Activated naive CD4-positive, alpha-beta T cell treated with anti-CD3 and anti-CD28 coated beads, Interleukin-2, amount 50 U/mL, for 72 hours (primary cell): Measurements from ENCODE around the gene IL17REL. TPM values are rescaled to one million over a fixed set of nuclear protein-coding genes. Genes with fewer than 3 reads are reported as not detected.
"Not testable (repeated sequence)": the region's sequence is repeated elsewhere in the genome, so short reads cannot be mapped to it uniquely, and the experiment has no call there.

Experiments
- ATAC-seq, 2 donors: fragments of 150-1000 bp; cut with Tn5 transposase; 2 replicates each; pipeline ENCODE4 v1.10.0; 2021; ENCODE audit warnings: mild to moderate bottlenecking in 2 of 2, moderate library complexity in 2 of 2
- DNase-seq, 2 donors: peaks; one replicate each; pipeline ENCODE4 v3.0.0; 2021 to 2022; ENCODE audit warnings: low spot score in 2 of 2
- H3K27ac Mint-ChIP-seq, 2 donors: one replicate each; pipeline ENCODE4 v1.8.0; 2022; ENCODE audit warnings: mild to moderate bottlenecking in 2 of 2, mixed read lengths in 2 of 2
- H3K36me3 Mint-ChIP-seq, 2 donors: one replicate each; pipeline ENCODE4 v1.8.0; 2022; ENCODE audit warnings: mixed read lengths in 2 of 2
- H3K9me3 Mint-ChIP-seq, 2 donors: one replicate each; pipeline ENCODE4 v1.8.0; 2022; ENCODE audit warnings: mixed read lengths in 2 of 2
- total RNA-seq, 2 donors: library from RNA; stranded (reverse); gene quantifications; one replicate each; pipeline ENCODE4 v1.2.3, GENCODE V29; 2022

Gene IL17REL
- total RNA-seq, 2 donors from 2014 or later = 0.11 to 0.12 TPM

DNA sequence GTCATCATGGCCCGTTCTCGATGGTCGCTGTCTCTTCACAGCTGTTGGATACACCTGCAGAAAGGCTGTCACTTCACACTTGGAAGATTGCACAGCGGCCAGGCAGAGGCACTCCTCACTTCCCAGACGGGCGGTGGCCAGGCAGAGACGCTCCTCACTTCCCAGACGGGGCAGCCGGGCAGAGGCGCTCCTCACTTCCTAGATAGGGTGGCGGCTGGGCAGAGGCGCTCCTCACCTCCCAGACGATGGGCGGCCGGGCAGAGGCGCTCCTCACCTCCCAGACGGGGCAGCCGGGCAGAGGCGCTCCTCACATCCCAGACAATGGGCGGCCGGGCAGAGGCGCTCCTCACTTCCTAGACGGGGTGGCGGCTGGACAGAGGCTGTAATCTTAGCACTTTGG is 22.7 kb downstream of the IL17REL start:
- Mint-ChIP-seq H3K36me3 (peaks cover 12 to 31% of the 10 kb centered on the region in 2 donors), H3K9me3 (peaks cover 22 to 44% of the 10 kb centered on the region in 2 donors)
- H3K27ac Mint-ChIP-seq, DNase-seq, ATAC-seq: not testable (repeated sequence)

DNA sequence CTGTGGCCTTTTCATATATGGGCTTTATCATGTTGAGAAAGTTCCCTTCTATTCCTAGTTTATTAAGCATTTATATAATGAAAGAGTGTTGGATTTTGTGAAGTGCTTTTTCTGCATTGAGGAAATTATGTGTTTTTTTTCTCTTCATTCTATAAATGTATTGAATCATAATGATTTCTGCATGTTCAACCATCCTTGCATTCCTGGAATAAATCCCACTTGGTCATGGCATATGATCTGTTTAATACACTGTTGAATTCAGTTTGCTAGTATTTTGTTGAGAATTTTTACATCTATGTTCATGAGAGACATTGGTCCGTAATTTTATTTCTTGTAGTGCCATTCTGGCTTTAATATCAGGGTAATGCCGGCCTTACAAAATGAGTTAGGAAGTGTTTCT is 26.2 kb downstream of the IL17REL start:
- Mint-ChIP-seq H3K27ac (no peak overlapping the region), H3K36me3 (peaks cover 18 to 41% of the 10 kb centered on the region in 2 donors), H3K9me3 (peaks cover 22 to 40% of the 10 kb centered on the region in 2 donors)
- DNase-seq (no peak), ATAC-seq (no peak)

DNA sequence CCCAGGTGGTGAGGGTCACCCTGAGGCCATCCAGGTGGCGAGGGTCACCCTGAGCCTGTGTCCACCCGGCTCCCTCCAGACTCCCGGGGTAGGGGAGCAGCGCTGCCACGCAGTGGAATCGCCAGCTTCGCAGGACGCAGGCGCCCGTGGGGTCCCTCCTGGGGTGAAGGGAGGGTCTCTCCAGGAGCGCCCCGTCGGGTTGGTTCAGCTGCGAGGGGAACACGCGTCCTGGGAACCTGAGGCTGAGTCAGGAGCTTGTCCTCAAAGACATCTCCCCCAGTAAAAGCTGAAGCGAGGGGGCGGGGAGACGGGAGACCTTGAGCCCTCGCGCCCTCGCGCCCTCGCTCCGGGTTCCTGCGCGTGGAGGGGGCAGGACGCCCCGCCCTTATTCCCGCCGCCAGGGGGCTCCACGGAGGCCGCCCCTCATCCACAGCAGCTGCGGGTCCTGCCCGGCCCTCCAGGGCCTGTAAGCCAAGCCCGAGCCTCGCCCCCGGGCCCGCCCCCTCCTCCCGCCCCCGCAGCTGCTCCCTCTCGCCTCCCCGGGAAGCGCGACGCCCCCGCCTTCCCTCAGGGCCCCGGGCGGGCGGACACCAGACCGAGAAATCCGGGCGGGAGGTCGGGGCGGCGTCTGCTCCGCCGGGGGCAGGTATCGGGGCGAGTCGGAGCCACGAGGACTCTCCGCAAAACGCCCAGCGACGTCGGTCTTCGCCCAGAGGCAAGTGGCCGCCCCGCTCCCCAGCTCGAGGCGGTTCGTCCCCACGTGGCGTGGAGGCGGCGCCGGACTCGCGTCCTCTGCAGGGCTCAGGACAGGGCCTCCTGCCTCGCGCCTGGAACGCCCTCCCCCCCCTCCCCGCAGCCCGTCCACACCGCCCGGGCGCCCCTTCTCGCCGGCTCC is 29.2 kb downstream of the IL17REL start:
- DNase-seq (no peak), ATAC-seq (peak; percentile 13 to 29)
- Mint-ChIP-seq H3K9me3 (peaks cover 20 to 33% of the 10 kb centered on the region in 2 donors), H3K27ac (no peak overlapping the region), H3K36me3 (peaks cover 23 to 49% of the 10 kb centered on the region in 2 donors)

DNA sequence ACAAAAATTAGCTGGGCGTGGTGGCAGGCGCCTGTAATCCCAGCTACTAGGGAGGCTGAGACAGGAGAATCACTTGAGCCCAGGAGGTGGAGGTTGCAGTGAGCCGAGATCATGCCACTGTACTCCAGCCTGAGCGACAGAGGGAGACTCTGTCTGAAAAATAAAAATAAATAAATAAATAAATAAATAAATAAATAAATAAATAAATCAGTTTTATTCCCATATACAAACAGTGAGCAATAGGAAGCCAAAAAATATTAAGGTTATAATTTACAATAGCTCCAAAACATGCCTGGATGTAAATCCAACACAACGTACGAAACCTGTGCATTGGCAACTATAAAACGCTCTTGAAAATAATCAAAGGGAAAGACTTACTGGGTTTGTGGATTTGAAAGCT is 30.8 kb downstream of the IL17REL start:
- ATAC-seq, DNase-seq, H3K27ac Mint-ChIP-seq: not testable (repeated sequence)
- Mint-ChIP-seq H3K9me3 (peaks cover 19 to 31% of the 10 kb centered on the region in 2 donors), H3K36me3 (peaks cover 23 to 51% of the 10 kb centered on the region in 2 donors)

DNA sequence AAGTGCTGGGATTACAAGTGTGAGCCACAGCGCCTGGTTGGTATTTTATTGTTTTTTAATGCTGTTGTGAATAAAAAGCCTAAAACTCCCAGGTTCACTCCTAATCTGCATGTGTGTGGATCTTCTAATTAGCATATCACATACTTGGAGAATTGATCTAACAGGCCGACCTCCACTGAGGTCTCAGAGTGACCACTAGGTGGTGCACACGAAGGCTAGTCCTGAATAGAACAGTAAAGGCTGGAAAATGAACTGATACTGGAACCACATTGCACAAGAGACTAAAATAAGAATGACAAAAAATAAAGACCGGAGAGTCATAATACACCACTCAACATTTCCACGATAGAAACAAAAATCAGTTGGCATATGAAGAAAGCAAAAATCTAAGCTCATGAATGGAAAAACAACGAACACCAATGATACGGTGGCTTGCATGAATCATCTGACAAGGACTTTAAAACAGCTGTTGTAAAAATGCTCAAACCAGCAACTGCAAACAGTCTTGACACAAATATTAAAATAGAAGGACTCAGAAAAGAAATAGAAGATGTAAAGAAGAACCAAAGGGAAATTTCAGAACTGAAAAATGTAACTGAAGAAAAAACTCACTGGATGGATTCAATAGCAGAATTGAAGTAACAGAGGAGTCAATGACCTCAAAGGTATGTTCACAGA is 32.8 kb downstream of the IL17REL start:
- H3K9me3 Mint-ChIP-seq = peaks cover 12 to 13% of the 10 kb centered on the region in 2 donors
- peak; percentile 22 to 52 for ATAC-seq
- peaks cover 15 to 40% of the 10 kb centered on the region in 2 donors for H3K36me3 Mint-ChIP-seq
- DNase-seq = peak; percentile 33 to 58
- H3K27ac Mint-ChIP-seq = peak overlapping the region; percentile 3 to 86

DNA sequence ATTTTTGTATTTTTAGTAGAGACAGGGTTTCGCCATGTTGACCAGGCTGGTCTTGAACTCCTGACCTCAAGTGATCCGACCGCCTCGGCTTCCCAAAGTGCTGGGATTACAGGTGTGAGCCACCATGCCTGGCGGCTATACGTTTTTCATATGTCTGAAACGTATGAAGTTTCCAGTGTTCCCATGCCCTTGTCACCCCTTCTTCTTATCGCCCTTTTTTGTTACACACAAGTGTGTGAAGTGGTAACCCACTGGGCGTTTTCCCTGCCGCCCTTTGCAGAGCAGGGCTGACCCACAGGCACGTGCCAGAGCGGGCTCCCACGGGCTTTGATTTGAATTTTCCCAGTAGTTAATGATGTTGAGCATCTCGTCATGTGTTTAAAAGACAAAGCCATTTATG is 35.0 kb downstream of the IL17REL start:
- ATAC-seq (no peak), DNase-seq (peak; percentile 1 to 53)
- H3K36me3 Mint-ChIP-seq = peaks cover 10 to 32% of the 10 kb centered on the region in 2 donors
- no peak overlapping the region for H3K27ac Mint-ChIP-seq
- peaks cover 8 to 12% of the 10 kb centered on the region in 2 donors for H3K9me3 Mint-ChIP-seq

DNA sequence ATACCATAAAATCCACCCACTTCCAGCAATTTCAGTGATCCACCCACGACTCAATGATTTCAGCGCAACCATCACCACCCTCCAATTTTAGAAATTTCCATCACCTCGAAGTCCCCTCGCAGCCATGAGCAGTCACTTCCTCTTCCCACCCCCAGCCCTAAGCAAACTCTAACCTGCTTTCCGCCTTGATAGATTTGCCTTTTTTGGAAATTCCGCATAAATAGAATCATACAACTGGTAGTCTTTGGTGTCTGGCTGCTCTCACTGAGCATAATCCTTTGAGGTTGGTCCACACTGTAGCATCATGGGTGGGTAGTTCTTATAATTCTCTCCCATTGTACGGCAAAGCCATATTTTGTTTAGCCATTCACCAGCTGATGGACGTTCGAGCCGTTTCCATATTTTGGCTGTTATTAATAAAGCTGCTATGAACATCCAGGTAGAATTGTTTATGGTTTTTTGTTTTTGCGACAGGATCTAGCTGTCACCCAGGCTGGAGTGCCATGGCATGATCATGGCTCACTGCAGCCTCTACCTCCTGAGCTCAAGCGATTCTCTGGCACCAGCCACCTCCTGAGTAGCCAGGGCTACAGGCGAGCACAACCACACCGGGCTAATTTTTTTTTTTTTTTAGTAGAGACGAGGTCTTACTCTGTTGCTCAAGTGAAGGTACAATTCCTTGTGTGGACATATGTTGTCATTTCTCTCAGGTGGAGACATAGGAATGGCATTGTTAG is 36.0 kb downstream of the IL17REL start:
- DNase-seq = peak; percentile 45 to 76
- peak; percentile 57 to 69 for ATAC-seq
- Mint-ChIP-seq H3K36me3 (peaks cover 10 to 25% of the 10 kb centered on the region in 2 donors), H3K9me3 (peaks cover 8 to 12% of the 10 kb centered on the region in 2 donors), H3K27ac (peak overlapping the region; percentile 66 to 91)

DNA sequence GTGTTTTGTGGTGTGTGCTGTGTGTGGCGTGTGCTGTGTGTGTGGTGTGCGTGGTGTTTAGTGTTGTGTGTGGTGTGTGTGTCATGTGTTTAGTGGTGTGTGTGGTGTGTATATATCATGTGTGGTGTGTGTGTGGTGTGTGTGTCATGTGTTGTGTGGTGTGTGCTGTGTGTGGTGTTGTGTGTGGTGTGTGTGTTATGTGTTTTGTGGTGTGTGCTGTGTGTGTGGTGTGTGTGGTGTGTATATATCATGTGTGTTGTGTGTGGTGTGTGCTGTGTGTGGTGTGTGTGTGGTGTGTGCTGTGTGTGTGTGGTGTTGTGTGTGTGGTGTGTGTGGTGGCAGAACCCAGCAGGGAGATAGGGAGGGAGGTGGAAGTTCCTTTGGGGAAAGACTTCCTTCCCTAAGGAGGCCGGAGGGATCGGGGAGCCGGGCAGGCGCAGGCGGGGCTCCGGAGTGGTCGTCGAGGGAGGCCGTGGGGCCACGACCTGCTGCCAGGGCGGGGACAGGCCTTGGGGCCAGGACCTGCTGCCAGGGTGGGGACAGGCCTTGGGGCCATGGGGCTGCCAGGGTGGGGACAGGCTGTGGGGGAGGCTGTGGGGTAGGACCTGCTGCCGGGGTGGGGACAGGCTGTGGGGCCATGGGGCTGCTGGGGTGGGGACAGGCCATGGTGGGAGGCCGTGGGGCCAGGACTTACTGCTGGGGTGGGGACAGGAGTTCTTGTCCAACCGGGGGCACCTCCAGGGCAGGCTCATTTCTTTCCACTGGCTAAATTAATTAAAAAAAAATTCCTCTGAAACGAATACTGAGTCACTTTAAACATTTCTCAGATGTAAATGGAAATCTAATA is 36.8 kb downstream of the IL17REL start:
- Mint-ChIP-seq H3K9me3 (peaks cover 8 to 12% of the 10 kb centered on the region in 2 donors), H3K27ac (peak overlapping the region; percentile 91 to 92), H3K36me3 (peaks cover 10 to 19% of the 10 kb centered on the region in 2 donors)
- peak; percentile 57 to 73 for DNase-seq
- peak; percentile 51 to 70 for ATAC-seq

DNA sequence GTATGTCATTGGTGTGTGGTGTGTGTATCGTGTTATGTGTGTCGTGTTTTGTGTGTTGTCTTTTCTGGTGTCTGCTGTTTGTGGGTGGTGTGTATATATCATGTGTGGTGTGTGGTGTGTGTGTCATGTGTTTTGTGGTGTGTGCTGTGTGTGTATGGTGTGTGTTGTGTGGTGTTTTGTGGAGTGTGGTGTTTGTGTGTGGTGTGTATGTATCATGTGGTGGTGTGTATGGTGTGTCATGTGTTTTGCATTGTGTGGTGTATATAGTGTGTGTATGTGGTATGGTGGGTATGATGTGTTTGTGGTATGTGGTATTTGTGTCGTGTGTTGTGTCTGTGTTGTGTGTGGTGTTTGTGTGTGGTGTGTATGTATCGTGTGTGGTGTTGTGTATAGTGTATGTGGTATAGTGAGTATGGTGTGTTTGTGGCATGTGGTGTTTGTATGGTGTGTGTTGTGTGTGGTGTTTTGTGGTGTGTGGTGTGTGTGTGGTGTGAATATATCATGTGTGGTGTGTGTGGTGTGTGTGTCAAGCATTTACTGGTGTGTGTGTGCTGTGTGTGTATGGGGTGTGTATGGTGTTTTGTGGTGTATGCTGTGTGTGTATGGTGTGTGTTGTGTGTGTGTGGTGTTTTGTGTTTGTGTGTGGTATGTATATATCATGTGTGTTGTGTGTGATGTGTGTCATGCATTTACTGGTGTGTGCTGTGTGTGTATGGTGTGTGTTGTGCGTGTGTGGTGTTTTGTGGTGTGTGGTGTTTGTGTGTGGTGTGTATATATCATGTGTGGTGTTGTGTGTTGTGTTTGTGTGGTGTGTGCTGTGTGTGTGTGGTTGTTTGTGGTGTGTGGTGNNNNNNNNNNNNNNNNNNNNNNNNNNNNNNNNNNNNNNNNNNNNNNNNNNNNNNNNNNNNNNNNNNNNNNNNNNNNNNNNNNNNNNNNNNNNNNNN is 39.3 kb downstream of the IL17REL start:
- peaks cover 0 to 4% of the 10 kb centered on the region in 2 donors for H3K9me3 Mint-ChIP-seq
- DNase-seq (peak; percentile 2 to 54), ATAC-seq (no peak)

DNA sequence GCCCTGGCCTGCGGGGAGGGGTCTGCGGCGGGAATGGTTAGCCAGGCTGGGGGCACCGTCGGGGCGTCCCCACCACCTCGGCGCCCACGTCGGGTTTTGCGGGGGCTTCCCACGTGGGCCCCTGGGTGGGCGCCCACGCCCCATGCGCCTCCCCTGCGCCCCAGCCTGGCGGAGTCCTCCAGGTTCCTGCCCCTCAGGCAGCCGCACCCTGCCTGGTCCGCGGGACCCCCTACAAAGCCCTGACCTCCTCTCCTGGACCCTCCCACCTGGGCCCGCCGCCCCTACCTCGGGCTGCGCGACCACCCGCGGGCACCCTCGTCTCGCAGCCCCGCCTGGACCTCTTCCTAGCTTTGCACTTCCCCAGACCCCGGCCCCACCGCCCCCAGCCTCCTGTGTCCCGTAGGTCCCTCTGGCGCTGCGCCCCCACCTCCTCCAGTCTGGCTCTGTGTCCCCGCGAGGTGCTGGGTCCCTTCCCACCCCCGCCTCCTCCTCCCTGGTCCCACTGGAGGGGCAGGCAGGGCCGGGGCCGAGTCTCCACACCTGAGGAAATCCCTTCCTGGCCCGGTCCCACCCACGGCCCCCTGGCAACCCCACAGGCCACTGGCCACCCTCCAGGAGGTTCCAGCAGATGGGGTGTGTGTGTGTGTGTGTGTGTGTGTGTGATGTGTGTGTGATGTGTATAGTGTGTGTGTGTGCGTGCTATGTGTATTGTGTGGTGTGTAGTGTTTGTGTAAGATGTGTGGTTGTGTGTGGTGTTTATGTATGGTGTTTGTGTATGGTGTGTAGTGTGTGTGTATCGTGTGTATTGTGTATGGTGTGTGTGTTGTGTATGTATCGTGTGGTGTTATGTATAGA is 40.2 kb downstream of the IL17REL start:
- ATAC-seq (no peak), DNase-seq (peak; percentile 4 to 66)
- peaks cover 0 to 4% of the 10 kb centered on the region in 2 donors for H3K9me3 Mint-ChIP-seq
- H3K27ac Mint-ChIP-seq = no peak overlapping the region
- H3K36me3 Mint-ChIP-seq = peaks cover 0 to 5% of the 10 kb centered on the region in 2 donors

More for the DNA sequence above, 39.3 kb downstream of the IL17REL start:
- Mint-ChIP-seq H3K36me3 (peaks cover 0 to 5% of the 10 kb centered on the region in 2 donors), H3K27ac (no peak overlapping the region)

DNA sequence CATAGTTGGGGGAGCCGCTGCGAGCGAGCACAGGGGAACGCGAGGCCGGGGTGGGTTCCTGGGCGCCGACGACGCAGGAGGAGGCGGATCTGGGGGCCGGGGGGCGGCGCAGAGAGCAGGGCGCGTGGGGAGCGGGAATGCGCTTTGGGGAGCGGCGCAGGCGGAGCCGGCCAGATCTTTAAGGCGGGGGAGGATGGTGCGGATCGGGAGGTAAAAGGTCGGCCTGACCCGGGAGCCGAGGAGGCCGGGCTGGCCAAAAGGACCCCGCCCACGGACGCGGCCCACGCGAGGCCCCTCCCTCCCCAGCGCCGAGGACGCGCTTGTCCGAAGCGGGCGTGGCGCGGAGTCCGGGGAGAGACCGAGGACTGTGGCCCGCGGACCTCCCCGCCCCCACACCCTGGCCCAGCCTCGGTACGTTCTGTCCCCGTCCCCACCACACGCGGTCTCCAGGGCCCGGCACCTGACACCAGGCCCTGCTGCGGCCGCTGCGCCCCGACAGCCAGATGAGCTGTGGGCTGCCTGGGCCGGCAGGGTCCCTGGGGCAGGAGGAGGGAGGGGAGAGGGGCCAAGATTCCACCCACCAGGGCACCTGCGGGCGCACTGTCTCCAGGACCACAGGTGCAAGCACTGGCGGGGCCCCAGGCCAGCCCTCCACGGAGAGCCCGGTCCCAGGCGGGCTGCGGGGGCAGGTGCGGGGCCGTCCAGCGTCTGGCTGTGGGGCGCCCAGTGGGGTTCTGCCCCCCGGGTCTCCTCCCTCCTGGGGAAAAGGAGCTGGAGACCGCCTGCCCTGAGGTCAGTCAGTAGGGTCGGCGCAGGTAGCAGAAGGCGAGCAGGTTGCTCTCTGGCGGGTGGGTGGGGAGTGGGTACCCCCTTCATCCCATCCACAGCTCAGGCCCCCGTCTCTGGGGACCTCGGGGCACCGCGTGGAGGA is 41.1 kb downstream of the IL17REL start:
- peaks cover 0 to under 1% of the 10 kb centered on the region in 2 donors for H3K36me3 Mint-ChIP-seq
- DNase-seq (peak; percentile 69 to 79), ATAC-seq (peak; percentile 6 to 53)
- peak overlapping the region; percentile 90 to 97 for H3K27ac Mint-ChIP-seq
- H3K9me3 Mint-ChIP-seq = peaks cover 0 to 4% of the 10 kb centered on the region in 2 donors

DNA sequence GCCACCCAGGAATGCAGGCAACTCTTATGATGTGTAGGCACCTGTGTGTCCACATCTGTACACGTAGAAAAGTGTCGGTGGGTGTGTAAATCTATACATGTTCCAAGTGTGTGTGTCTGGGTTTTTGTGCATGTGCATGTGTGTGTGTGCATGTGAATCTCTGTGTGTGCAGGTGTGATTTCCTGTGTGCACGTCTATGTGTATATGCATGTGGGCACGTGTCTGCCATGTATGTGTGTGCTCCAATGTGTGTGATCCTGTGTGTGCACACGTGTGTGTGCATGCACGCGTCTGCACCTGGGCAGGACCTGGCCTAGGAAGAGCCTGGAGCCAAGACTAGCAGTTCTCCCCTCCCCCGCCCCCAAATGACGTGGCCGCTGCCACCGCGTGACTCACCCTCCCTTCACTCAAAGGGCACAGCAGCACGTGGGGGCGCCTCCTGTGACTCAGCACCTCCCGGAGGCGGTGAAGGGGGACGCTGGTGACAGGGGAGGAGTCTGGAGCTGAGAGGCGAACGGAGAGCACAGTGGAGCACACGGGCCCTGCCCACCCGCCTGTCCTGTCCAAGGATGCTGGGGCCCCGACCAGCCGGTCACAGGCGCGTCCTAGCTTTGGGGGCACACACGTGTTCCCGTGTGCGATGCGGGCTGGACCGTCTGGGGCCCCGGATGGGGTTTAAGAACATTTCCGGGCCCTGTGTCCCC is 41.9 kb downstream of the IL17REL start:
- Mint-ChIP-seq H3K27ac (peak overlapping the region; percentile 90 to 97), H3K36me3 (no peaks in the 10 kb centered on the region), H3K9me3 (peaks cover 0 to 4% of the 10 kb centered on the region in 2 donors)
- peak; percentile 90 to 96 for DNase-seq
- peak; percentile 75 to 89 for ATAC-seq
